ENCODE results near the gene FNDC3B.

The FNDC3B gene

DNA sequence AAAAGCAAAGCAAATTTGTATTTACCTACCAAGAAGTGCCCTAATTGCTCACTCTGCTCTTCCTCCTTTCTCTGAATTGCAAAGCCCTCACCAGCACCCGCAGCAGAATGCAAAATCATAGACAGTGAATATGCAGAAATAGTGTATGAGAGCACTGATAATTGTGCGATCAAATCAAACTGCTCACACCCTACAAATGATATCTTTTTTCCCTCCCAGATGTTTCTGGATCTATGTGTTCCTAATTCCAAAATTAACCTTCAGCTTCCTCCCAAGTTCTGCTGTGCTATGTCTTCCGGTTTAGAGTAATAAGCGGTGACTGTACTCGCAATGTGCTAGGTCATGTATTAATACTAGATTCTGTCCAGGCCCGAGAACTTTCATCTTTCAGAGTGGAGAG lies 405.4 kb downstream of the FNDC3B start:
- no peak for DNase-seq

DNA sequence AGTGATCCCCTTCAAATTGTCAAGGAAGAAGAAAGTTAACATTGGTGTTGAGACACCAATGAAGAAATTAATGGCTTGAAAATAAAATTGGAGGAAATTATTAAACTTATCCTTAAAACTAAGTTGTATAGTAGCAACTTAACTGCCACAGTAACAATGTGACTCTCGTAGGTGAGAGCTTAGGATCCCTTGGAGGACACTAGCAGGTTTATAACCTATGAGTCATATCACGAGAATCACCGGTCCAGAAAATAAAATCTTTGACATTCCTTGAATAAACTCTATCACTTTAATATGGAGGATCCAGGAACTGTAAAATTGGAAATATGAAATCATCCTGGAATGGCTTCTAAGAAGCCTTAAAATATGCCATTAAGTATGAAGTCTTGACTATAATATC lies 406.8 kb downstream of the FNDC3B start:
- no peak for DNase-seq

- peak; percentile 13 for DNase-seq
Measured at GRCh38 chr3:172447611-172448579, 408.5 kb downstream of the FNDC3B start, which contains the start of gene GHSR. TSS of gene GHSR (minus strand) at chr3:172448456. CDS start at chr3:172448413, 43 bp downstream.

- no peak for DNase-seq
Measured at GRCh38 chr3:172448661-172449465, 409.5 kb downstream of the FNDC3B start.

DNA sequence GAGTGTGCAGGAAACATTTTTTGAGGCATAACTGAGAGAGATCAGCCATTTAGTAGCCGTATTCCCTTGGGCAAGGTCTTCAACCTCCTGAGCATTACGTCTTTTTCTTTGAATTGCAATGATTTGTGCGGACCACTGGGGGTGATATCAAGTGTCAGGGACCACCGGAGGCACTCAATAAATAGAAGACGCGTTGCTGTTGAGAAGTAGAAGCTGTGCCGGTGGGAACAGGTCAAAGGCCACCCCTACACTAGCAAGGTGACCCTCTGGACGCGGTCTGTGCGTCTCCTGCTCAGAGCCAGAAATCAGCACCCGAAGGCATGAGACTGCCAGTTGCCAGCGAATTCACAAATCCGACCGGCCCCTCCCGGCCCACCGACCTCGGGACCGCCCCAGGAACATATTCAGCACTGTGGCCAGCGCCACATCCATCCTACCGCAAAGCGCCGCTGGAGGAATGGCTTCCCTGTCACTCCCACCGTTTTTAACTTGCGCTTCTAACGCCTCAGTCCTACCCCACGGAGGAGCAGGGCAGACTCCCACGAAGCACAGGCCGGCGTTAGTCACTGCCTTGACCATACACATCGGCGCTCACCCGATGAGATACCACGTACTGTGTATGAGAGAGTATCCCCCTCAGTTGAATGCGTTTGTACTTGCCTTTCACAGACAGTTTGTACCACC lies 410.2 kb downstream of the FNDC3B start:
- DNase-seq = no peak
